GM12874 (cell line): Measurements from ENCODE around the gene MECR.

Experiments
- TF ChIP-seq, protein P1 (sequence below): IDR thresholded peaks from 2 replicates; pipeline ENCODE4 v1.5.1; 2011; ENCODE audit warnings: low read depth, mild to moderate bottlenecking, control low read depth, low read length, moderate library complexity; ENCODE audit not compliant: insufficient read depth

MECR gene

DNA sequence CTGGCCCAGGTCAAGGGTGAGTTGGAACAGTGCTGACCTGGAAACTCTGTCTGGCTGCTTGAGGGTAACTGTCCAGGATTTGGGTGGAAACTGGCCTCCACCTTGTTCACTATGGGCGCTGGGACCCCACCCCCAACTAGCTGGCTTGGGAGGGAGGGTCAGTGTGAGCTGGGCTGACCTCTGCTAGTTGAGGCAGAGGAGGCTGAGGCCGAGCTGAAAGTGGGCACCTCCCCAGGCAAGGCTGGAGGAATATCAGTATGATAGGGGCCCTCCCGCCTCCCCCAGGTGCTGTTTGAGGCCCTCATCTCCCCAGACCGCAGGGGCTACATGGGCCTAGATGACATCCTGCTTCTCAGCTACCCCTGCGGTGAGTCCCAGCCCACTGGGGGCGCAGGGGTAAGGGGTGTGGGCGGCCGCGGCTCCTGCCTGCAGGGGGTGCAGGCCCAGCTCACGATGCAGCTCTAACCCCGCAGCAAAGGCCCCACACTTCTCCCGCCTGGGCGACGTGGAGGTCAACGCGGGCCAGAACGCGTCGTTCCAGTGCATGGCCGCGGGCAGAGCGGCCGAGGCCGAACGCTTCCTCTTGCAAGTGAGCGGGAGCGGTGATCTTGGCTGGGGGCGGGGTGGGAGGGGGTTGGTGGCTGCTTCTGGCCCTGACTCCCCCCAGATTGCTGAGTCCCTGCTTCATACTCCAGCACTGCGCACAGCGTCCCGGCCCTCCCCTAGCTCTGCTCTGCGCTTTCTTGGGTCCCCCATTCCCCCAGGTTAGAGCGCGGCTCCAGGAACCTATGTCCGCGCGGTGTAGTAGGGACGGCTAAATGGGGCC is 28.5 kb upstream of the MECR start:
- TF ChIP-seq, protein P1, sequence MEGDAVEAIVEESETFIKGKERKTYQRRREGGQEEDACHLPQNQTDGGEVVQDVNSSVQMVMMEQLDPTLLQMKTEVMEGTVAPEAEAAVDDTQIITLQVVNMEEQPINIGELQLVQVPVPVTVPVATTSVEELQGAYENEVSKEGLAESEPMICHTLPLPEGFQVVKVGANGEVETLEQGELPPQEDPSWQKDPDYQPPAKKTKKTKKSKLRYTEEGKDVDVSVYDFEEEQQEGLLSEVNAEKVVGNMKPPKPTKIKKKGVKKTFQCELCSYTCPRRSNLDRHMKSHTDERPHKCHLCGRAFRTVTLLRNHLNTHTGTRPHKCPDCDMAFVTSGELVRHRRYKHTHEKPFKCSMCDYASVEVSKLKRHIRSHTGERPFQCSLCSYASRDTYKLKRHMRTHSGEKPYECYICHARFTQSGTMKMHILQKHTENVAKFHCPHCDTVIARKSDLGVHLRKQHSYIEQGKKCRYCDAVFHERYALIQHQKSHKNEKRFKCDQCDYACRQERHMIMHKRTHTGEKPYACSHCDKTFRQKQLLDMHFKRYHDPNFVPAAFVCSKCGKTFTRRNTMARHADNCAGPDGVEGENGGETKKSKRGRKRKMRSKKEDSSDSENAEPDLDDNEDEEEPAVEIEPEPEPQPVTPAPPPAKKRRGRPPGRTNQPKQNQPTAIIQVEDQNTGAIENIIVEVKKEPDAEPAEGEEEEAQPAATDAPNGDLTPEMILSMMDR: no peak

DNA sequence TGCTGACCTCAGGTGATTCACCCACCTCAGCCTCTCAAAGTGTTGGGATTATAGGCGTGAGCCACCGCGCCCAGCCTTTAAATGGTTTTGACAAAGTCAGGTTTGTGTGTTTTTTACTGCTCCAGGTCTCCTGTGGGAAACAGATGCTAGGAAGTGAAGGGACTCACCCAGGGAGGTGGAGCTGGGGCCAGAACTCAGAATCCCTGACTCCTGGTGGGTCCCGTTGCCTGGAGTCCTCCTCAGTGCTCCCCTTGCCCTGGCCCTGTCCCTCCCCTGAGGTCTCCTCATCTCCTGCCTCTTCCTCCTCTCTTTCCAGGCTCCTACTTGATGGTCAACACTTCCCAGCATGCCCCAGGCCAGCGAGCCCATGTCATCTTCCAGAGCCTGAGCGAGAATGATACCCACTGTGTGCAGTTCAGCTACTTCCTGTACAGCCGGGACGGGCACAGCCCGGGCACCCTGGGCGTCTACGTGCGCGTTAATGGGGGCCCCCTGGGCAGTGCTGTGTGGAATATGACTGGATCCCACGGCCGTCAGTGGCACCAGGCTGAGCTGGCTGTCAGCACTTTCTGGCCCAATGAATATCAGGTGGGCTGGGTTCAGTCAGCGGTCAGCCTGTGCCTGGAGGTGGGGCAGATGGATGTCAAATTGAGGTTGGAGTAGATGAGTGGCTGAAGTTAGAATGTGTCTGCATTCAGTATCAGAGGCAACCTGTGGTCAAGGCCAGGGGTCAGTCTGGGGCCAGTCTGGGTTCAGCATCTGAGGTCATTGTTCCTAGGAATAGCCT is 27.6 kb upstream of the MECR start:
- TF ChIP-seq, protein P1: no peak

DNA sequence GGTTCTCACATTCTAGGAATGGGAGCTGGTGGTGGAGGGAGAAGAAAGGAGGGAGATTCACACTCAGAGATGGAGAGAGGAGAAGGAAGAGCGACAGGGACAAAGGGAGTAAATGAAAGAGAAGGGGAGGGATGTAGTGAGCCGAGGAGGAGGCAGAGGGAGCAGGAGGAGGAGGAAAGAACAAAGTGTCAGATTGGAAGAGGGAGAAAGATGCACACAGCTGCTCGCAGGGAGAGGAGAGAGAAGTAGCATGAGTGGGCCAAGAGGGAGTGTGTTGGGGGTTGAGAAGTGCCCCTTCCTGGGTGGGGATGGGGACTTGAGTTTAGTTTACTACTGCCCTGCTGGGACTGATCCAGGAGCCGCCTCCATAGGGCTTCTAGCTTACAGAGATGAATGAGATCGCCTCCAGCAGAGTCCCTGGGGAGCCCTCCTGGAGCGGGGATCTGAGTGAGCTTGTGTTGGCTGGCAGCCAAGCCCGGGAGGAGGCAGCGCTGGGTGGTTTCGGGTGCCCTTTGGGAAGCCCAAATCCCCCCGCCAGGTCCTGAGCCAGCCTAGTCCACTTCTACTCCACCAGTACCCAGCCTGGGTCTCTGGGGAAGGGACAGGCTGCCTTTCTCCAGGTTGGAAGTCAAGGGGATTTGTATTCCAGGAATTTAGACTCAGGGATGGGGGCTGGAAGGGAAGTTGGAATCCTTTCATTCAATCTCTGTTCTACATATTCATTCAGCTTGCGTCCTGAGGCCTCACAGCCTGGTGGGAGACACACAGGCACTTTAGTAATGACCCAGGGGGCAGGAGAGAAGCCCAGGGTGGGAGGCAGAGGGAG is 26.5 kb upstream of the MECR start:
- TF ChIP-seq, protein P1: no peak

DNA sequence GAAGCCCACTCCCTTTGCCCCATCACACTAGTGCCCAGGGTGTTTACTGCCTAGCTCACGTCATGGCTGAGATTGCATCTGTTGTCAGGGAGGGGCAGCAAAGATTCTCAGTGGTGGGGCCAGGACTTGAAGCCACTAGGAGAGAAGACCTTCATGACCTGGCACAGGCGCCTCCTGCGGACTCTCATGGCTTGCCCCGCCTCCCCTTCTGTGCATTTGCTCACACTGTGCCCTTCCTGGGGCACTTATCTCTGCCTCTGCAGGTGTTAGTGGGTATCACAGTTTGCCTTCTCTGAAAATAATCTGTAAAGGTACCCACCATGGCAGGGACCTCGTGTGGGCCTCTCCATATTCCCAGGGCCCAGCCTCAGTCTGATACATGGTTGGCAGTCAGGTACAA is 25.7 kb upstream of the MECR start:
- TF ChIP-seq, protein P1: peak; percentile 3; the same call in 1 of the 2 replicates

DNA sequence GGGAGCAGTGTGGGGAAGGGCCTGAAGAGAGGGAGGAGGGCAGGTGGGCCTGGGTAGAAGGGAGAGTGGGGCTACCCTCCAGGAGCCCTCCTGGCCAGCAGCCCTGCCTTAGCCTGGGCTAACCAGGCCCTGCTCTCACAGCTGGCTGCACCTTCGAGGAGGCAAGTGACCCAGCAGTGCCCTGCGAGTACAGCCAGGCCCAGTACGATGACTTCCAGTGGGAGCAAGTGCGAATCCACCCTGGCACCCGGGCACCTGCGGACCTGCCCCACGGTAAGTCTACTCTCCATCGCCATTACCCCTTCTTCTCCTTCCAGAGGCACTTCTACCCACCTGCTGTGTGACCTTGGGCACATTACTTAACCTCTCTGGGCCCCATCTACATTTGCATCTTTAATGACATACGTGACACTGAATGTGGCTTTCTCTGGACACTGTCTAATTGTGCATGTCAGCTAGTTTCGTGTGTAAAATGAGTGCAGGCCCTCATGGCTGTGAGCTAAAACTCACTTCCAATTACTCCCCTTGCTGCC is 24.5 kb upstream of the MECR start:
- TF ChIP-seq, protein P1: no peak

DNA sequence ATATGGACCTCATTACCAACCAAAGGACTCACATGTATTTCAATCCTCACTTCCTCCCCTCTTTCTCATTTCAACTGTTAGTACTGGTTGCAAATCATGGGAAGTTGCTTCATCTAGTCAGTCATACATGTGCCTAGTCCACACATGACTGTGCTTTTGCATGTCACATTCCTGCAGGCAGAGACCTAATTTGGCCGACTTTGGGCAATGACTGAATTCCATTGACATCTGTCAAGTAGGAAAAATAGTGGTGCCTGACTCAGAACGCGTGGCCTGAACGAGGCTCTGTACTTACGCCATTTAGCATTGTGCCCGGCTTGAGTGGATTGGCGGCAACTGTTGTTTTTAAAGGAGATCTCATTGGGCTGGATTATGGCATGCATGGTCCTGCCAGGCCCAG is 23.6 kb upstream of the MECR start:
- TF ChIP-seq, protein P1: no peak

DNA sequence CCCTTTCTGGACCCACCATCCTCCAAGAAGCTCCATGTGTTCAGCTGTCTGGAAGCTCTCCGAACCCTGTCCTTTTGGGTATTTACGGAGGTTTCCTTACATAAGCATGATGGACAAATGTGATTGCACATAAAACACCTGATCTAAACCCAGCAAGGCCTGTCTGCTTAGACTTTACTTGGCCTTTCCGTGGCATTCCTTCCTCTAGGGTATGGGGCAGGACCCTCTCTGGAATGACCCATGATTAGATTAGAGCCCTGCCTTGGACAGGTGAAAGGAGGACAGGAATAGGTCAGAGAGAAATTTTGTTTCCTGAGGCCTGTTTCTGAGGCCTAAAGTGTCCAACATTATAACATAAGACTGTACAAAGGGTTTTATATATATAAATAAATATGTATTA is 22.4 kb upstream of the MECR start:
- TF ChIP-seq, protein P1: no peak
